ENCODE measurements around the gene PLEKHM3.
"Not testable (repeated sequence)": the region's sequence is repeated elsewhere in the genome, so short reads cannot be mapped to it uniquely, and the experiment has no call there.

Gene PLEKHM3

GRCh38 chr2:208034503-208035140, 9.3 kb upstream of the PLEKHM3 start:
- DNase-seq: no peak

- DNase-seq: peak; percentile 80
Observed at GRCh38 chr2:208033701-208034502, 8.6 kb upstream of the PLEKHM3 start.

DNA sequence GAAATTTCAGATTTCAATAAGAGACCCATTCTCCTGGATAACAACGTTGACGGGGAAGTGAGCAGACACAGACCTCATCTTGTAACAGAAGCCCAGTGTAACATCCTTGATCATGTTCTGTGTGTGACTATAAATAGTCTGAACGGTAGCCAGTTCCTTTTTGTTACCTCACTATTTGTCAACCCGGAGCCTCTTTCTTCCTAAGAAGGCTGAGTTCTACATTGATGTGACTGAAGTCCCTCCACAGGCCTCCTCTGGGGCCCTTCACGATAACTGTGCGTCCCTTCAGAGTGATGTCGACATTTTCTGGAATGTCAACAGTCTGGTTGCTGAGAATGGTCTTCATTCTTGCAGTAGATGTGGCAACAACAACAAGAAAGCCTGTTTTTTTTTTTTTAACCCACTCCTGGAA, 6.3 kb upstream of the PLEKHM3 start:
- DNase-seq: no peak

DNA sequence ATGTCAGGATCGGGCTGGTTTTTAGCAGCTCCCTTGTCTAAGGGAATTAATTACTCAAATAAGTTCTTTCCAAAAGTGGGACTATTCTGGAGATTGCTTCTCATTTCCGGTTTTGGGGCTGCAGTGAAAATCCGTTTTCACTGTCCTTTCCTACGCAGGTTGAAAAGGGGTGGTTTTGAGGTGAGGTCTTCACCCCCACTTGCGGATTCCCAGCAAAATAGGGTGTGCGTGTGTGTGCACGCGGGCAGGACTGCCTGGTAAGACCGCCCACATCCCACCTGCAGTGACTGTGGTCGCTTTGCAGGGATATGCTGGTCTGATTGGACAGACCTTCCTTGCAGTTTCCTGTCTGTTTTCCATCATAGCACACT, 472 bp upstream of the PLEKHM3 start:
- no peak for DNase-seq

GRCh38 chr2:208024091-208024490, 1.2 kb downstream of the PLEKHM3 start:
- no peak for DNase-seq

GRCh38 chr2:208020253-208020652, 5.1 kb downstream of the PLEKHM3 start:
- DNase-seq: no peak

DNA sequence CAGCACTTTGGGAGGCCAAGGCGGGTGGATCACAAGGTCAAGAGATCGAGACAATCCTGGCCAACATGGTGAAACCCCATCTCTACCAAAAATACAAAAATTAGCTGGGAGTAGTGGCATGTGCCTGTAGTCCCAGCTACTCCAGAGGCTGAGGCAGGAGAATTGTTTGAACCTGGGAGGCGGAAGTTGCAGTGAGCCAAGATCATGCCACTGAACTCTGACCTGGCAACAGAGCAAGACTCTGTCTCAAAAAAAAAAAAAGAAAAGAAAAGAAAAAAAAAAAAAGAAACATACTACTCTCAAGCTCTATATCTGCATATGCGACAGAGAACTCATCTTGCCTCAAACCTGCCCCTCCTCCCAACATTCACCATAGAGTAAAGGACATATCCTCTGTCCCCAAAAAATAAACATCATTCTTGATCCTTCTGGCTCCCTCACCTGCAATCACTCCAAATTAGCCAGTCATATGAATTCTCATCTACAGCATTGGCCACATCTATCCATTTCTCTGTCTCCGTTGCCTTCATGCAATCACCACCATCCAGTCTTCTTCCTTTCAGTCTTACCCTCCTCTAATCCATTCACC, 7.1 kb downstream of the PLEKHM3 start:
- DNase-seq: not testable (repeated sequence)

GRCh38 chr2:208017721-208018120, 7.6 kb downstream of the PLEKHM3 start:
- no peak for DNase-seq

DNA sequence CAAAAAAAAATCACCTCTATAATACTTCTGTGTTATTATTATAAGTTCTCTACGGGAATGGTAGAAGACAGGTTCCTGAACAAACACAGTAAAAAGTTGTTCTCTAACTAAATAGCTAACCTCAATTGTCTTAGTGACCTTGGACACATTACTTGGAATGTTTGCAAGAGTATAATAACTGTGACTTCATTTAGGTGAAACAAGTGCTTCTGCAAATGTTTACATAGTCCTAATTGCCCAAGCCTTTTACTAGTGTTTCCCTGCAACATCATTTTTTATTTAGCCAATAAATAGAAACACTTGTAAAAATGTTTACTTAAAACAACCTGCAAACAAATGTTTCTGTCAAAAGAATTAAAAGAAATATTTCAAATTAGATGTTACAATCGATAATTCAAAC, 9.9 kb downstream of the PLEKHM3 start:
- DNase-seq: no peak

- no peak for DNase-seq
Observed at GRCh38 chr2:208013285-208014178, 11.8 kb downstream of the PLEKHM3 start.

DNA sequence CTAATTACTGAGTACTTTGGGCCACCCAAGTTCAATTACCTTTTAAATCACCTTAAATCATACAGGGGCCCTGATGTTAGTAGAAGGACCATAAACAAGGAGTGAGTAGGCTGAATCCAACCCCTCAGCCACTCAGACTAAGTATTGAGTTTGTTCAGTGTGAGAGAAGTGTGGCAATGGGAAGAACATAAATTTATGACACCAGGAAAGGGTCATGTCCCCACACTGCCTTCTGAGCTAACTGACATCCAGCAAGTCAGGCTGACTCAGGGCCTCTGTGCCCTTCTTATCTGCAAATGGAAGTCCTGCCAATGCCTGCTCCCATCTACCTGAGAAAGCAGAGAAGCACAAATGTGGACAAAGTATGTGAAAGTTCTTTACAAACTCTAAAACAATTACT, 12.9 kb downstream of the PLEKHM3 start:
- DNase-seq: no peak

- DNase-seq: no peak
Observed at GRCh38 chr2:208010506-208010905, 14.8 kb downstream of the PLEKHM3 start.

GRCh38 chr2:208006833-208007232, 18.5 kb downstream of the PLEKHM3 start:
- DNase-seq: no peak

GRCh38 chr2:208006337-208006736, 19.0 kb downstream of the PLEKHM3 start:
- DNase-seq: no peak

GRCh38 chr2:208001924-208002323, 23.4 kb downstream of the PLEKHM3 start:
- DNase-seq: no peak

DNA sequence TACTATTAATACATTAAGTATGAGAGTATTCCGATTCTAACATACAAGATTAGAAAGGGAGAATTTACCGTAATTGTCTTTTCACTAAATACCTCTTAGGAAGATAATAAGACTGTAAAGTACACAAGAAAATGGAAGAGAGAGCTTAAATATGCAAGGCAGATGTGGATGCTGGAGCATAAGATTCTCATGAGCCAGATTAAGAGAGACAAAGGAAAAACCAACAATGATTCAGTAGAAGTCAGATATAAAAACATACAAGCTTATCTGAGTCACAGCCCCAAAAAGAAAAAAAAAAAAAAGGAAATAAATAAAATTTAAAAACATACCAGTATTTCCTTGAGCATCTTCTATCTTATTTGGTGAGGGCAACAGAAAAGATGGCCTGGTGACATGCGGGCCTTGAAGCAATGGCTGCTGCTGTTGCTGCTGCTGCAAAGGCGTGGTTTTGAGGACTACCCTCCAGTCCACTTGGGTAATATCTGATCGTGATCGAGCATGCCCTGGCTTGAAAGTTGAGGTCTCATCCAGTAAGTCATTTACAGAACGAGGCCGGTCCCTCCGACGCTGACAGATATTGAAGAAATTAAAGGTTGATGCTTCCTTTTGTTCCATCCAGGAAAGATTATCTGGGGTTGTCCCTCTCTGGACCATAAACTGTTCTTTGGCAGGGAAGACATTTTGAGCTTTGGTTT, 24.5 kb downstream of the PLEKHM3 start:
- no peak for DNase-seq

- DNase-seq: no peak
Observed at GRCh38 chr2:207996848-207997247, 28.5 kb downstream of the PLEKHM3 start.

DNA sequence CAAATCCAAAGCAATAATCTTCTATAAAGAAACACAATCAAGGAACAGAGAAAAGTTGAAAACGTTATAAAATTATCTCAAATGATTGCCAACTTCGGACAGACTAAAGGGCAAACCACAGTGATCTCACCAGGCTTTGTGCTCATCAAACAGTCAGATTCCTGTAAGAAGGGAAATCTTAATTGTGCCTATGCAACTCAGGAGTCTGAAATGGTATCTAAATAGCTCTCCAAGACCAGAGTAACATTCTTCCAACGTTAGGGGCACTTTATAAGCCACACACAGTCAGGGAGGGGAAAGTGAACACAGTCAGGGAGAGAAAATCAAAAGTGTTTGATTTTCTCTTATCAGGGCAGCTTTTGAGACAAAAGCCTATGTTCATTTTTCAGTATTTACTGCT, 29.4 kb downstream of the PLEKHM3 start:
- no peak for DNase-seq

GRCh38 chr2:207993151-207993763, 32.1 kb downstream of the PLEKHM3 start:
- no peak for DNase-seq

DNA sequence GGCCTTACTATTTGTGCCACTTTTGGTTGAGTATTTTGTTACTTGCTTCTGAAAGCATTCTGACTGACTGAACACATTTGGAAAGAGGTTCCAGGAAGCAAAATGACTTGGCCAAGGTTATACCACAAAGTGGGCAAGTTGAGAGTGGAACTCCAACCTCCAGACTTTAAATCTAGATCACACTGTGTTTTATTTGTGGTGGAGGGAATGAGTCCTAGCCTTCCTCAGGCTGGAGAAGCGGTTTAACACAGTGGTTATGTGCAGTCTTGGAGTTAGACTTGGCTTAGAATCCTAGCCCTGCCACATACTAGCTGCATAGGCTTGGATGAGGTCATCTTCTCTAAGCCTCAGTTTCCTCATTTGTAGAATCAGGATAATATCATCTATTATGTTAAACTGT, 33.4 kb downstream of the PLEKHM3 start:
- no peak for DNase-seq

DNA sequence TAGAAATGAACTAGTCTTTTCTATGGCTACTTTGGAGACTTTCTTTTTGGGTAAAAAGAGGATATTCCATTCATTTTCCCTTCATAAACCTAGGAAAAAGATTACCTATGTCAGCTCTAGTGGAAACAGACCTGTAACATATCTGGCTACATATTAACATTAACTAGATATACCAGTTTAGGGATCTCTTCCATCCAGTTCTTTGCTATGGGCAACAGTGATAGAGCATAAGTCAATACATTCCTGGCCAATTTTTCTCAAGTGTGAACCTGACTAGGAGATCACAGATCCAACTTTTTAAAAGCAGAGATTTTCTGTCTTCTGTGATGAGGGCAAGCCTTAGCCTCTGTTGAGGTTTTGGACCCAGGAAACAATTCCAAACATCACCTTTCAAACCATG, 34.5 kb downstream of the PLEKHM3 start:
- DNase-seq: no peak

DNA sequence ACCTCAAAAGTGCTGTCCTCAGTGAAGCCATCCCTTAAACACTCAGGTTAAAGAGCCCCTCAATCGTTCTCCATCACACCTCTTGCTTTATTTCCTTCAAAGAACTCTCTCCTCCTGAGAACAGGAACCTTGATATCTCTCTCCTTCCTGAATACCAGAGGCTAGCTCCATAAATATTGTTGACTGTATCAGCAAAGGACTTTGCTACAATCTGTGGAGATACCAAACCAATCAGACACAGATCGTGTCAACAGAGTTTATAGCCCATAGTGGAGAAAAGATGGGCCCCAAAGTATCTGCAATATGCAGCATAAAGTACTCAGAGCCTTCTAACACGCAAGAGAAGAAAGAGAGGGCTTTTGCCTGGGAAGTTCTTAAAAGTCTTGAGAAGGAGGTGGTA, 36.4 kb downstream of the PLEKHM3 start:
- DNase-seq: no peak

Data from OCI-M1 (cell line).